Sigmoid colon (tissue), 7 donors: Measurements from ENCODE around the gene GAREM1. TPM values are rescaled to one million over a fixed set of nuclear protein-coding genes. Genes with fewer than 3 reads are reported as not detected.

Source experiments
- DNase-seq: peaks from one replicate; pipeline ENCODE4 v3.0.0-alpha.2; 2019
- H3K27ac ChIP-seq, 4 donors: fragments of 200-600 bp; sonication (generic); one replicate each; pipeline ENCODE4 v1.5.1; 2016 to 2019; ENCODE audit warnings: mild to moderate bottlenecking in 1 of 4
- H3K27me3 ChIP-seq, 3 donors: fragments of 200-600 bp; sonication (generic); one replicate each; pipeline ENCODE4 v1.5.1; 2019; ENCODE audit warnings: mild to moderate bottlenecking in 1 of 3
- H3K36me3 ChIP-seq, 4 donors: fragments of 200-600 bp; sonication (generic); one replicate each; pipeline ENCODE4 v1.5.1; 2016 to 2019
- H3K4me1 ChIP-seq, 4 donors: fragments of 200-600 bp; sonication (generic); one replicate each; pipeline ENCODE4 v1.5.1; 2017 to 2019
- H3K4me3 ChIP-seq, 4 donors: fragments of 200-600 bp; sonication (generic); one replicate each; pipeline ENCODE4 v1.5.1; 2017 to 2019; ENCODE audit warnings: mild to moderate bottlenecking in 2 of 4, moderate library complexity in 1 of 4
- H3K9me3 ChIP-seq, 4 donors: fragments of 200-600 bp in 3 of 4; sonication (generic) in 3 of 4; one replicate each; pipeline versions ENCODE4 v1.5.1 to v1.6.1; 2013 to 2019
- CTCF ChIP-seq, 4 experiments: fragments of 450-650 bp in 3 of 4; fragments of 200-600 bp in 1 of 4; IDR thresholded peaks; one replicate each; pipeline ENCODE4 v1.5.1; 2016 to 2019; ENCODE audit warnings: antibody characterized with exemption in 4 of 4, mild to moderate bottlenecking in 3 of 4, moderate library complexity in 2 of 4
- EP300 ChIP-seq, 4 donors: sonication (generic); formaldehyde crosslinking; IDR thresholded peaks; one replicate each; pipeline ENCODE4 v1.6.1; 2017; ENCODE audit warnings: antibody characterized with exemption in 4 of 4
- POLR2A ChIP-seq, 2 donors: fragments of 450-650 bp; IDR thresholded peaks; one replicate each; pipeline ENCODE4 v1.6.1; 2016; ENCODE audit warnings: antibody characterized with exemption in 2 of 2, mild to moderate bottlenecking in 2 of 2, moderate library complexity in 2 of 2
- POLR2AphosphoS5 ChIP-seq, 4 donors: sonication (generic); formaldehyde crosslinking; IDR thresholded peaks; one replicate each; pipeline ENCODE4 v1.6.1; 2017; ENCODE audit warnings: antibody characterized with exemption in 4 of 4
- whole genome bisulfite sequencing, 2 donors: extraction: QIAGEN DNeasy Blood & Tissue Kit; methylation state at CpG; one replicate each; pipeline ENCODE4 v1.1.7; 2013; 5-methylcytosine and 5-hydroxymethylcytosine counted together
- intact Hi-C: fragments of 100-400 bp; cut with DNase I; formaldehyde crosslinking; loops from one replicate; pipeline ENCODE4 v1.15.1; 2023
- polyA plus RNA-seq, 3 donors: library from polyadenylated mRNA; stranded (reverse); fragments of 200-250 nt; gene quantifications; one replicate each; pipeline ENCODE4 v1.2.3, GENCODE V29; 2013
- total RNA-seq, 4 donors: library from RNA; depleted of rRNA; stranded (reverse); fragments of >200 nt; gene quantifications; one replicate each; pipeline ENCODE4 v1.1.0, GENCODE V29; 2016
- donor health status: healthy with polysubstance abuse.
- donor health status: Bipolar disorder and iron deficiency.
- donor health status: healthy.

Gene GAREM1
- total and polyA plus RNA-seq, 7 donors = 4.9 to 11.8 (median 6.6) TPM

- H3K36me3 ChIP-seq = no peaks in the 10 kb centered on the region
- H3K4me3 ChIP-seq = no peak overlapping the region
- TF ChIP-seq CTCF (IDR thresholded peaks at IDR 0.05) (no peak), POLR2A (IDR thresholded peaks at IDR 0.05) (no peak), POLR2AphosphoS5 (IDR thresholded peaks at IDR 0.05) (no peak), EP300 (IDR thresholded peaks at IDR 0.05) (no peak)
- DNase-seq = no peak
- H3K4me1 ChIP-seq = peaks cover 0 to 42% (median 26%) of the 10 kb centered on the region in 4 donors
- intact Hi-C loops = no loop called here
- no peaks in the 10 kb centered on the region for H3K9me3 ChIP-seq
- no peaks in the 10 kb centered on the region for H3K27me3 ChIP-seq
- WGBS, 2 donors = 75 to 83% methylated on average over 4 of the region's 4 CpGs
- no peak overlapping the region for H3K27ac ChIP-seq
These were observed 43.4 kb downstream of the GAREM1 start for GRCh38 chr18:32427084-32427900.

- no peaks in the 10 kb centered on the region for H3K27me3 ChIP-seq
- intact Hi-C loops = no loop called here
- no peak for DNase-seq
- no peaks in the 10 kb centered on the region for H3K9me3 ChIP-seq
- WGBS, 2 donors = 81 to 89% methylated on average over 1 of the region's 1 CpG
- peak overlapping the region in 2 of 4 donors; percentile 25 to 48 for H3K27ac ChIP-seq
- no peaks in the 10 kb centered on the region for H3K36me3 ChIP-seq
- peaks cover 0 to 46% (median 30%) of the 10 kb centered on the region in 4 donors for H3K4me1 ChIP-seq
- TF ChIP-seq EP300 (IDR thresholded peaks at IDR 0.05) (no peak), POLR2A (IDR thresholded peaks at IDR 0.05) (no peak), POLR2AphosphoS5 (IDR thresholded peaks at IDR 0.05) (no peak), CTCF (IDR thresholded peaks at IDR 0.05) (no peak)
- no peak overlapping the region for H3K4me3 ChIP-seq
These were observed 45.2 kb downstream of the GAREM1 start for GRCh38 chr18:32425466-32425865.

- intact Hi-C loops = no loop called here
- H3K36me3 ChIP-seq = no peaks in the 10 kb centered on the region
- H3K4me1 ChIP-seq = peaks cover 0 to 54% (median 34%) of the 10 kb centered on the region in 4 donors
- no peak overlapping the region for H3K4me3 ChIP-seq
- H3K27ac ChIP-seq = peak overlapping the region in 2 of 4 donors; percentile 25 to 48
- WGBS, 2 donors = 60 to 80% methylated on average over 1 of the region's 1 CpG
- H3K9me3 ChIP-seq = no peaks in the 10 kb centered on the region
- peak; percentile 64 for DNase-seq
- TF ChIP-seq POLR2A (IDR thresholded peaks at IDR 0.05) (no peak), POLR2AphosphoS5 (IDR thresholded peaks at IDR 0.05) (peak in 2 of 4 donors; percentile 15 to 30), EP300 (IDR thresholded peaks at IDR 0.05) (no peak), CTCF (IDR thresholded peaks at IDR 0.05) (no peak)
- no peaks in the 10 kb centered on the region for H3K27me3 ChIP-seq
These were observed 46.0 kb downstream of the GAREM1 start for GRCh38 chr18:32424696-32425095.

- intact Hi-C loops = no loop called here
- peak overlapping the region in 2 of 4 donors; percentile 18 to 40 for H3K27ac ChIP-seq
- no peak for DNase-seq
- no peak for TF ChIP-seq POLR2A (IDR thresholded peaks at IDR 0.05)
- TF ChIP-seq POLR2AphosphoS5 (IDR thresholded peaks at IDR 0.05) = no peak
- TF ChIP-seq EP300 (IDR thresholded peaks at IDR 0.05) = no peak
- TF ChIP-seq CTCF (IDR thresholded peaks at IDR 0.05) = no peak
- WGBS, 2 donors = 92 to 95% methylated on average over 4 of the region's 4 CpGs
- H3K27me3 ChIP-seq = no peaks in the 10 kb centered on the region
- no peaks in the 10 kb centered on the region for H3K9me3 ChIP-seq
- H3K36me3 ChIP-seq = no peaks in the 10 kb centered on the region
- no peak overlapping the region for H3K4me3 ChIP-seq
- H3K4me1 ChIP-seq = peaks cover 0 to 57% (median 33%) of the 10 kb centered on the region in 4 donors
These were observed 47.5 kb downstream of the GAREM1 start for GRCh38 chr18:32422978-32423740.
